B cell (primary cell): ENCODE results near the gene ADGRV1. TPM values are rescaled to one million over a fixed set of nuclear protein-coding genes. Genes with fewer than 3 reads are reported as not detected.

Experiments
- ATAC-seq: fragments of 200-7000 bp; cut with Tn5 transposase; one replicate; pipeline ENCODE4 v1.10.0; 2021; ENCODE audit warnings: low read depth, mild to moderate bottlenecking, moderate number of reproducible peaks, moderate library complexity
- CTCF ChIA-PET: fragments of 350-600 bp; sonication (Branson Sonifier 250); formaldehyde crosslinking; loops from one replicate; lab custom pipeline; 2021; ENCODE audit warnings: antibody characterized with exemption, inconsistent platforms; lab: Charles Lee
- POLR2A ChIA-PET: fragments of 350-600 bp; sonication (Branson Sonifier 250); formaldehyde crosslinking; loops from one replicate; lab custom pipeline; 2021; ENCODE audit warnings: antibody characterized with exemption; lab: Charles Lee
- DNase-seq: peaks from one replicate; pipeline ENCODE4 v3.0.0; 2013
- H2AFZ ChIP-seq: 2 replicates; pipeline ENCODE4 v1.6.1; 2012; ENCODE audit warnings: mild to moderate bottlenecking, low read depth, low read length; ENCODE audit not compliant: insufficient read depth, poor library complexity, severe bottlenecking
- H3K27ac ChIP-seq, 2 donors: 1 replicate in 1 of 2; 2 replicates in 1 of 2; pipeline ENCODE4 v1.5.1; 2012 to 2013; ENCODE audit warnings: low read length in 2 of 2, mild to moderate bottlenecking in 2 of 2, moderate library complexity in 1 of 2
- H3K27me3 ChIP-seq, 4 experiments: fragments of 200-600 bp in 1 of 4; sonication (generic) in 1 of 4; replicated peaks in 1 of 4; 1 replicate in 2 of 4; 2 replicates in 2 of 4; pipeline versions ENCODE4 v1.6.1 to v1.7.0; 2013 to 2016; ENCODE audit warnings: low read length in 3 of 4, mild to moderate bottlenecking in 2 of 4, mixed read lengths in 1 of 4, moderate library complexity in 1 of 4; ENCODE audit not compliant: insufficient read depth in 4 of 4, control insufficient read depth in 3 of 4; ENCODE audit errors: control extremely low read depth in 1 of 4
- H3K36me3 ChIP-seq, 2 experiments: replicated peaks in 1 of 2; 1 replicate in 1 of 2; 2 replicates in 1 of 2; pipeline versions ENCODE4 v1.6.1 to v1.7.1; 2013; ENCODE audit warnings: low read length in 1 of 2; ENCODE audit not compliant: insufficient read depth in 2 of 2, control insufficient read depth in 1 of 2; ENCODE audit errors: control extremely low read depth in 1 of 2, extremely low read depth in 1 of 2
- H3K4me1 ChIP-seq, 2 donors: fragments of 200-600 bp in 1 of 2; sonication (generic) in 1 of 2; 1 replicate in 1 of 2; 2 replicates in 1 of 2; pipeline versions ENCODE4 v1.5.1 to v1.6.1; 2013 to 2017; ENCODE audit warnings: low read length in 2 of 2; ENCODE audit not compliant: control insufficient read depth in 2 of 2, insufficient read depth in 2 of 2
- H3K4me2 ChIP-seq: replicated peaks from 2 replicates; pipeline ENCODE3; 2012; ENCODE audit warnings: mild to moderate bottlenecking, low read depth, low read length; ENCODE audit not compliant: poor library complexity, severe bottlenecking
- H3K4me3 ChIP-seq, 5 experiments: fragments of 200-600 bp in 1 of 5; sonication (generic) in 1 of 5; 1 replicate in 3 of 5; 2 replicates in 2 of 5; pipeline versions ENCODE4 v1.5.1 to v1.7.0; 2011 to 2016; ENCODE audit warnings: low read length in 4 of 5, mild to moderate bottlenecking in 4 of 5, low read depth in 2 of 5, control low read depth in 1 of 5, moderate library complexity in 1 of 5; ENCODE audit not compliant: insufficient read depth in 1 of 5; ENCODE audit errors: control extremely low read depth in 1 of 5, extremely low read depth in 1 of 5
- H3K79me2 ChIP-seq: fragments of 200-600 bp; sonication (generic); one replicate; pipeline ENCODE4 v1.6.0; 2016; ENCODE audit warnings: low read length; ENCODE audit not compliant: control insufficient read depth, insufficient read depth
- H3K9ac ChIP-seq: fragments of 200-600 bp; sonication (generic); 2 replicates; pipeline ENCODE4 v1.6.1; 2017; ENCODE audit warnings: mild to moderate bottlenecking, low read length, moderate library complexity
- H3K9me3 ChIP-seq, 3 donors: one replicate each; pipeline versions ENCODE4 v1.6.1 to v1.7.1; 2013; ENCODE audit warnings: low read length in 2 of 3; ENCODE audit not compliant: control insufficient read depth in 2 of 3, insufficient read depth in 1 of 3; ENCODE audit errors: control extremely low read depth in 1 of 3
- H4K20me1 ChIP-seq: 2 replicates; pipeline ENCODE4 v1.6.0; 2012; ENCODE audit warnings: mild to moderate bottlenecking, low read length; ENCODE audit not compliant: insufficient read depth, control insufficient read depth, poor library complexity, severe bottlenecking
- H3K27ac Mint-ChIP-seq: one replicate; pipeline ENCODE4 v1.8.0; 2021; ENCODE audit warnings: mixed read lengths
- H3K27me3 Mint-ChIP-seq: one replicate; pipeline ENCODE4 v1.8.0; 2021; ENCODE audit warnings: mixed read lengths
- H3K4me1 Mint-ChIP-seq: one replicate; pipeline ENCODE4 v1.8.0; 2021; ENCODE audit warnings: mixed read lengths
- H3K4me3 Mint-ChIP-seq: one replicate; pipeline ENCODE4 v1.8.0; 2021; ENCODE audit warnings: mixed read lengths
- H3K9me3 Mint-ChIP-seq: one replicate; pipeline ENCODE4 v1.8.0; 2022; ENCODE audit warnings: mixed read lengths; ENCODE audit not compliant: insufficient read depth
- CTCF ChIP-seq: fragments of 200-600 bp; IDR thresholded peaks from one replicate; pipeline ENCODE4 v1.8.0; 2022; ENCODE audit warnings: antibody characterized with exemption, mild to moderate bottlenecking
- EZH2 ChIP-seq: IDR thresholded peaks from 2 replicates; pipeline ENCODE4 v1.6.1; 2012; ENCODE audit warnings: borderline replicate concordance, low read depth, mild to moderate bottlenecking, moderate library complexity, low read length; ENCODE audit not compliant: insufficient read depth, poor library complexity, severe bottlenecking
- WGBS: methylation state at CpG from one replicate; pipeline ENCODE4 v1.1.5; 2013; ENCODE audit warnings: missing lambda C conversion rate; ENCODE audit not compliant: insufficient coverage; 5-methylcytosine and 5-hydroxymethylcytosine counted together
- intact Hi-C: fragments of 100-400 bp; cut with micrococcal nuclease; formaldehyde crosslinking; loops from one replicate; pipeline ENCODE4 v1.10.0; 2022
- polyA plus RNA-seq: library from polyadenylated mRNA; depleted of rRNA; stranded (reverse); fragments of >200 nt; gene quantifications from 2 replicates; pipeline ENCODE4 v1.2.3, GENCODE V29; 2012
- total RNA-seq, 2 donors: library from RNA; stranded (reverse); fragments of 120-200 nt in 1 of 2; gene quantifications; 1 replicate in 1 of 2; 2 replicates in 1 of 2; pipeline versions ENCODE4 v1.2.3 to v1.2.4, GENCODE V29; 2013 to 2022

The ADGRV1 gene
- total and polyA plus RNA-seq, 2 donors (not counting 1 experiment from before 2014, with no cell fraction given) = 0.07 TPM; not detected in 1

DNA sequence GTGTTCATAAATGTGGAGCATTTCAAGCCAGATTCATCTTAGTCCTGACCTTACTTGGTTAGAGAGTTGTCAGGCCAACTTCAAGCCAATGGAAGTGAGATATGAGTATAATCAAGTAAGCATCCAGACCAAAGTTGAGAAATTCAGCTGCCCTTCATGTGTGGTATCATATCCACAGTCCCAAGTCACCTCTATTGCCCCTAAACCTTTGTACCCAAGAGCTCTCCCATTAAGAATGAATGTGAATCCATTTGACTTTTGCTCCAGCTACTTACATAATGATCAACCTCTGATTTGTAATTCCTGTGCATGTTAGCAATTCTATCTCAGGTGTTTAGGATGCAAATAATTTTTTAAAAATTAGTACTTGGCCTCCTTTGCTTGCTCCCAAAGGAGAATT lies 342.7 kb downstream of the ADGRV1 start:
- CTCF ChIA-PET = no interaction called here
- POLR2A ChIA-PET = no interaction called here
- no peaks in the 10 kb centered on the region for H3K9me3 ChIP-seq
- no peak overlapping the region for H3K4me3 Mint-ChIP-seq
- H3K27me3 ChIP-seq = no peaks in the 10 kb centered on the region
- H3K4me2 ChIP-seq = no peak overlapping the region
- no peak for TF ChIP-seq CTCF
- no peak for TF ChIP-seq EZH2
- ATAC-seq (no peak), DNase-seq (no peak)
- H3K9ac ChIP-seq = no peak overlapping the region
- H3K4me3 ChIP-seq = no peak overlapping the region
- no peaks in the 10 kb centered on the region for H3K79me2 ChIP-seq
- no peaks in the 10 kb centered on the region for H3K4me1 Mint-ChIP-seq
- intact Hi-C loops = no loop called here
- H4K20me1 ChIP-seq = no peaks in the 10 kb centered on the region
- no peaks in the 10 kb centered on the region for H3K9me3 Mint-ChIP-seq
- H3K27ac Mint-ChIP-seq = no peak overlapping the region
- H3K36me3 ChIP-seq = no peaks in the 10 kb centered on the region
- H3K27me3 Mint-ChIP-seq = peaks cover 3% of the 10 kb centered on the region
- no peak overlapping the region for H3K27ac ChIP-seq
- no peak overlapping the region for H2AFZ ChIP-seq
- no peaks in the 10 kb centered on the region for H3K4me1 ChIP-seq

- H3K27ac ChIP-seq = no peak overlapping the region
- no peak for DNase-seq
- intact Hi-C loops = no loop called here
- Mint-ChIP-seq H3K4me3 (no peak overlapping the region), H3K27ac (no peak overlapping the region), H3K27me3 (peaks cover 3% of the 10 kb centered on the region), H3K4me1 (no peaks in the 10 kb centered on the region), H3K9me3 (no peaks in the 10 kb centered on the region)
- no peaks in the 10 kb centered on the region for H3K27me3 ChIP-seq
- CTCF ChIA-PET = no interaction called here
- no peaks in the 10 kb centered on the region for H3K79me2 ChIP-seq
- no peaks in the 10 kb centered on the region for H3K9me3 ChIP-seq
- H4K20me1 ChIP-seq = no peaks in the 10 kb centered on the region
- TF ChIP-seq CTCF (no peak), EZH2 (no peak)
- no peak overlapping the region for H3K4me2 ChIP-seq
- H3K4me1 ChIP-seq = no peaks in the 10 kb centered on the region
- no peak overlapping the region for H3K9ac ChIP-seq
- H3K4me3 ChIP-seq = no peak overlapping the region
- H2AFZ ChIP-seq = no peak overlapping the region
- ATAC-seq = no peak
- H3K36me3 ChIP-seq = no peaks in the 10 kb centered on the region
- WGBS = no CpG with 5 or more reads among the region's 4 CpGs
- POLR2A ChIA-PET = no interaction called here
Observed at GRCh38 chr5:90902170-90902569, 343.6 kb downstream of the ADGRV1 start.
